DOHH2 (cell line): ENCODE results near the gene MORN3.

Experiments used
- CTCF ChIP-seq: fragments of 200-600 bp; sonication (generic); IDR thresholded peaks from one replicate; pipeline ENCODE4 v1.5.1; 2014; ENCODE audit warnings: antibody characterized with exemption, mild to moderate bottlenecking, low read depth, low read length; ENCODE audit not compliant: poor library complexity, severe bottlenecking
- EZH2phosphoT487 ChIP-seq: fragments of 200-600 bp; sonication (generic); IDR thresholded peaks from 2 replicates; pipeline ENCODE4 v1.6.1; 2017; ENCODE audit warnings: borderline replicate concordance, mild to moderate bottlenecking, antibody characterized with exemption, low read length, moderate library complexity, mixed read lengths

DNA sequence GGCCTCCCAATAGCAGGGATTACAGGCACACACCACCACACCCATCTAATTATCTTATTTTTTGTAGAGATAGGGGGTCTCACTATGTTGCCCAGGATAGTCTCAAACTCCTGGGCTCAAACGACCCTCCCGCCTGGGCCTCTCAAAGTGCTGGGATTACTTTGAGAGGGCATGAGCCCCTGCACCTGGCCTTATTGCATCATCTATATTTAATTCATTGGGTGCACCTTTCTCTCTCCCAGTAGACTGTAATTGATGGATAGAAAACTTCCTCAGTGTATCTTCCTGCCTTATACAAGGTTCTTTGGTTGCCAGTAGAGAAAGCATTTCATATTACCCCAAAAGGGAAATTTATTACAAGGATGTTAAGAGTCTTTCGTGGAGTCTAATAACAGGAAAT is 8.9 kb upstream of the MORN3 start:
- TF ChIP-seq CTCF = no peak
- no peak for TF ChIP-seq EZH2phosphoT487
